ENCODE measurements around the gene HS3ST5. TPM values are rescaled to one million over a fixed set of nuclear protein-coding genes. Genes with fewer than 3 reads are reported as not detected.

The HS3ST5 gene
- total RNA-seq, 2 donors from 2014 or later, result 0.31 to 2.0 TPM

GRCh38 chr6:114282292-114282691, 60.5 kb downstream of the HS3ST5 start:
- H3K27me3 Mint-ChIP-seq (ENCODE audit: insufficient read depth), result no peaks in the 10 kb centered on the region
- peak overlapping the region; percentile 36 for H3K27ac Mint-ChIP-seq
- H3K36me3 Mint-ChIP-seq (ENCODE audit: low read depth), result no peaks in the 10 kb centered on the region
- Histone ChIP-seq H3K4me1 (ENCODE audit: control insufficient read depth, insufficient read depth, low read length) (no peaks in the 10 kb centered on the region), H3K9ac (ENCODE audit: extremely low read depth, low read length, poor library complexity, severe bottlenecking) (no peak overlapping the region), H3K9me3 (ENCODE audit: control insufficient read depth, low read length) (no peaks in the 10 kb centered on the region), H3K4me3 (ENCODE audit: low read length) (no peak overlapping the region), H3K27ac (ENCODE audit: low read depth, low read length) (peak overlapping the region; percentile 51), H3K36me3 (ENCODE audit: control insufficient read depth, insufficient read depth, low read length) (no peaks in the 10 kb centered on the region), H3K27me3 (ENCODE audit: control insufficient read depth, insufficient read depth, low read length, poor library complexity, severe bottlenecking) (no peaks in the 10 kb centered on the region)
- H3K4me3 Mint-ChIP-seq, result no peak overlapping the region
- 32 to 40% methylated on average over 5 to 6 of the region's 6 CpGs for WGBS, 2 experiments (ENCODE audit: insufficient coverage in 1 of 2, insufficient read length in 1 of 2)
- no peak for DNase-seq
- TF ChIP-seq, protein P1, sequence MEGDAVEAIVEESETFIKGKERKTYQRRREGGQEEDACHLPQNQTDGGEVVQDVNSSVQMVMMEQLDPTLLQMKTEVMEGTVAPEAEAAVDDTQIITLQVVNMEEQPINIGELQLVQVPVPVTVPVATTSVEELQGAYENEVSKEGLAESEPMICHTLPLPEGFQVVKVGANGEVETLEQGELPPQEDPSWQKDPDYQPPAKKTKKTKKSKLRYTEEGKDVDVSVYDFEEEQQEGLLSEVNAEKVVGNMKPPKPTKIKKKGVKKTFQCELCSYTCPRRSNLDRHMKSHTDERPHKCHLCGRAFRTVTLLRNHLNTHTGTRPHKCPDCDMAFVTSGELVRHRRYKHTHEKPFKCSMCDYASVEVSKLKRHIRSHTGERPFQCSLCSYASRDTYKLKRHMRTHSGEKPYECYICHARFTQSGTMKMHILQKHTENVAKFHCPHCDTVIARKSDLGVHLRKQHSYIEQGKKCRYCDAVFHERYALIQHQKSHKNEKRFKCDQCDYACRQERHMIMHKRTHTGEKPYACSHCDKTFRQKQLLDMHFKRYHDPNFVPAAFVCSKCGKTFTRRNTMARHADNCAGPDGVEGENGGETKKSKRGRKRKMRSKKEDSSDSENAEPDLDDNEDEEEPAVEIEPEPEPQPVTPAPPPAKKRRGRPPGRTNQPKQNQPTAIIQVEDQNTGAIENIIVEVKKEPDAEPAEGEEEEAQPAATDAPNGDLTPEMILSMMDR (conservative IDR thresholded peaks at IDR 0.05), result no peak
- H3K4me1 Mint-ChIP-seq, result peaks cover 25% of the 10 kb centered on the region
- no peaks in the 10 kb centered on the region for H3K9me3 Mint-ChIP-seq

GRCh38 chr6:114281496-114281895, 61.3 kb downstream of the HS3ST5 start:
- no peak overlapping the region for H3K4me3 ChIP-seq (ENCODE audit: low read length)
- H3K9me3 Mint-ChIP-seq, result no peaks in the 10 kb centered on the region
- H3K36me3 Mint-ChIP-seq (ENCODE audit: low read depth), result no peaks in the 10 kb centered on the region
- no peak overlapping the region for H3K27ac Mint-ChIP-seq
- H3K36me3 ChIP-seq (ENCODE audit: control insufficient read depth, insufficient read depth, low read length), result no peaks in the 10 kb centered on the region
- DNase-seq, result no peak
- 42 to 59% methylated on average over 2 to 3 of the region's 3 CpGs for WGBS, 2 experiments (ENCODE audit: insufficient coverage in 1 of 2, insufficient read length in 1 of 2)
- H3K27me3 ChIP-seq (ENCODE audit: control insufficient read depth, insufficient read depth, low read length, poor library complexity, severe bottlenecking), result no peaks in the 10 kb centered on the region
- no peaks in the 10 kb centered on the region for H3K4me1 ChIP-seq (ENCODE audit: control insufficient read depth, insufficient read depth, low read length)
- TF ChIP-seq, protein P1 (conservative IDR thresholded peaks at IDR 0.05), result no peak
- no peak overlapping the region for H3K9ac ChIP-seq (ENCODE audit: extremely low read depth, low read length, poor library complexity, severe bottlenecking)
- H3K27ac ChIP-seq (ENCODE audit: low read depth, low read length), result no peak overlapping the region
- H3K27me3 Mint-ChIP-seq (ENCODE audit: insufficient read depth), result no peaks in the 10 kb centered on the region
- no peak overlapping the region for H3K4me3 Mint-ChIP-seq
- H3K4me1 Mint-ChIP-seq, result peaks cover 25% of the 10 kb centered on the region
- H3K9me3 ChIP-seq (ENCODE audit: control insufficient read depth, low read length), result no peaks in the 10 kb centered on the region

DNA sequence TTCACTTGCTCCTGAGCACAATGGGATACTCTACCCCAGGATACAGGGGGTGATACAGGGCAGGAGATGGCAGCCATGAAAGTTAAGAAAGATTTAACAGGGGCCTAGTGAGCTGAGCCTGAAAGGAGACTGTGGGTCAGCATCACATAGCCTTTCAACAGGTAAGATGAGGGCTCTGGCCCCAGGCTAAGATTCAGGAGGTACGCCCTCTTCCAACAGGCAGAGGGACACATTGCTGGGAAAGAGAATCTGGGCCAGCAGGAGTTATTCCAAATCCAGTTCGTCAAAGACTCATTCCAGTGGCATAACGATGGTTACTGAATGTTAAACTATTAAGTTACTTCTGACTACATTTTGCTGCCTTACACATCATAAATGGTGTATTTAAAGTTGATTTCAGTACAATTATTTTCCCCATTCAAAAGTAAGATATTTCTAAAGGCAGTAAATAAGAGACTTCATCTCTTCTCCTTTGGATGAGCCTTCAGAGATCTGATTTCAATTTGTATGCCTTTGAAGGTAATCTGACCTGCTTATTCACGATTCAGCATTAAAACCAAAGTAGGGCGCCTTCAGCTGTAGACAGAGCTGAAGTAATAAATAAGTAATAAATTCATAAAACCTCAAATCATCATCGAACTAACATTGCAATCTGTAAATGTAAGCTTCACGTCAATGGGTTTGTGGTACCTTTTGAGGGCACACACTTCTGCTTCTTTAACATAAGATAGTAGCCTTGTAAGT, 62.4 kb downstream of the HS3ST5 start:
- Histone ChIP-seq H3K36me3 (ENCODE audit: control insufficient read depth, insufficient read depth, low read length) (no peaks in the 10 kb centered on the region), H3K9ac (ENCODE audit: extremely low read depth, low read length, poor library complexity, severe bottlenecking) (no peak overlapping the region), H3K27me3 (ENCODE audit: control insufficient read depth, insufficient read depth, low read length, poor library complexity, severe bottlenecking) (no peaks in the 10 kb centered on the region), H3K4me3 (ENCODE audit: low read length) (no peak overlapping the region), H3K27ac (ENCODE audit: low read depth, low read length) (no peak overlapping the region), H3K9me3 (ENCODE audit: control insufficient read depth, low read length) (no peaks in the 10 kb centered on the region), H3K4me1 (ENCODE audit: control insufficient read depth, insufficient read depth, low read length) (no peaks in the 10 kb centered on the region)
- Mint-ChIP-seq H3K4me1 (peaks cover 25% of the 10 kb centered on the region), H3K27me3 (ENCODE audit: insufficient read depth) (no peaks in the 10 kb centered on the region), H3K9me3 (no peaks in the 10 kb centered on the region), H3K4me3 (no peak overlapping the region), H3K36me3 (ENCODE audit: low read depth) (no peaks in the 10 kb centered on the region), H3K27ac (no peak overlapping the region)
- TF ChIP-seq, protein P1 (conservative IDR thresholded peaks at IDR 0.05), result no peak
- DNase-seq, result no peak
- WGBS, 2 experiments (ENCODE audit: insufficient coverage in 1 of 2, insufficient read length in 1 of 2), result 94 to 96% methylated on average over 3 to 6 of the region's 7 CpGs

Measured in endodermal cell (in vitro differentiated cells).